ENCODE results near the gene ASB8.

Gene ASB8, protein sequence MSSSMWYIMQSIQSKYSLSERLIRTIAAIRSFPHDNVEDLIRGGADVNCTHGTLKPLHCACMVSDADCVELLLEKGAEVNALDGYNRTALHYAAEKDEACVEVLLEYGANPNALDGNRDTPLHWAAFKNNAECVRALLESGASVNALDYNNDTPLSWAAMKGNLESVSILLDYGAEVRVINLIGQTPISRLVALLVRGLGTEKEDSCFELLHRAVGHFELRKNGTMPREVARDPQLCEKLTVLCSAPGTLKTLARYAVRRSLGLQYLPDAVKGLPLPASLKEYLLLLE

DNA sequence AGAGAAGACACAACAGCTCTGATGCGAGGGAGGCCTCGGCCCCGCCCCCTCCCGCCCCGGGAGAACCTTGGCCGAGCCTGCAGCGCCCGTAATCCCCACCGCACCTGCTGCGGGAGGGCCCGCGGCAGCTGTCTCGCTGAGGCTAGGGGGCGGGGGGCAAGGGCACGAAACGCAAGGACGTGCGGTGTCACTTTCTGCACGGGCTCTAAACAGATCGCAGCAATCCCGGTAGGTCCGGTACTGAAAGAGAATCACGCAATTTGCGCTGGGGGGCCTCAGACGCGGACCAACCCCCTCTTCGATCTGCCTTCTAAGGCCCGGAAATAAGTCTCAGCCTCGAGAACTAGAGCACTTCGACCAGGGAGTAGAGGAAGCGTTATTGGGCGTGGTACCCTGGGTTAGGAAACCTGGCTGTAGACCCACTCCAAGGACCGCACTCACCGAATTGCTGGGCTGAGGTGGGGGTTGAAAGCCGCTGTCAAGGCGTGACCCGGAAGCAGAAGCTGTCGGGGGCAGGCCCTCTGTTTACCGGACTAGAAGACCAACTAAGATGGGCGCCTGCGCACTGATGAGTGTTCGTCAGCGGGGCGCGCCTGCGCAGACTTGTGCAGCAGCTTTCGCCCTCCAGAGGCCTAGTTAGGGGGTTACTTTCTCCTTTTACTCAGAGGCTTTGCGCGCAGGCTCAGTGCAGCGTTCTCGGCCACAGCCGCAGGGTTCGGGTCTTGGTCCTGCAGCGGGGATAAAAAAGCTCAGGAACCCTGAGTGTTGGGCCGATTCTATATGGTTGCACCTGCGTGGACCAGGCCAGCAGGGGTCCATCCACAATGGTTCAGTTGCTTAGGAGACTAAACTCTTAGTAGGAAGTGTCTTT lies at the start of gene ASB8:
TSS of gene ASB8 (minus strand) at position 498 of the 871 bp plus-strand sequence. CDS start 4,019 bp downstream, outside the sequence.
- peak; percentile 99 for DNase-seq

DNA sequence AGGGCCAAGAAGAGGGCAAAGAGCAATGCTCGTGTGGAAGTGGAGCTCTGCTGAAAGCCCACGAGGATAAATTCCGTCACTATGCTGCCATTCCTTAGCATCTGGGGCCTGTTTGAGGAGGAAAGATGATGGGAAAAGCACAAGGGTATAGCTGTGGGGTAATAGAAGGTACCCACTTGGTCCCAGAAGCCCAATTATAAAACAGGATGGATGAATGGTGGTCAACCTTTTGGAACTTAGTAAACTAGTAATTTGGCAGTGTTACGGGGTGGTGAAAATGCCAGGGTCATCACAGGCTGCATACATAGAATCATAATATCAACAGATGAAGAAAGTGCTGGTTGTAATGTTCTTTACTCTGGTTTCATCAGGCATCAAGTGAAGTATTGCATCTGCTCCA lies 45.9 kb upstream of the ASB8 start, which contains the start of gene OR10AD1:
TSS of gene OR10AD1 (minus strand) at position 101 of the 400 bp plus-strand sequence. CDS start at position 101, 0 bp downstream.
- no peak for DNase-seq

DNA sequence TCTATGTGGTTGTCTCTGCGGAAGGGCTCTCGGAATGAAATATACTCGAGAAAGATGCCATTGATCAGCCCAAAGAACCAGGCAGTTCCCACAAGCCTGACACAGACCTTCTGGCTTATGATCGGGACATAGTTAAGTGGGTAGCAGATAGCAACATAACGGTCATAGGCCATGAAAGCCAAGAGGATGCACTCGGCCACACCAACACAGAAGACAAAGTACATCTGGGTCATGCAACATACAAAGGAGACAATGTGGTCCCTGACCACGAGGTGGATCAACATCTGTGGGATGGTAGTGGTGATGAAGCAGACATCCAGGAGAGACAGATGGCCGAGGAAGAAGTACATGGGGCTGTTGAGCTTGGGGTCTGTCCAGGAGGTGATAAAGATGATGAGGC lies 45.5 kb upstream of the ASB8 start:
- no peak for DNase-seq

DNA sequence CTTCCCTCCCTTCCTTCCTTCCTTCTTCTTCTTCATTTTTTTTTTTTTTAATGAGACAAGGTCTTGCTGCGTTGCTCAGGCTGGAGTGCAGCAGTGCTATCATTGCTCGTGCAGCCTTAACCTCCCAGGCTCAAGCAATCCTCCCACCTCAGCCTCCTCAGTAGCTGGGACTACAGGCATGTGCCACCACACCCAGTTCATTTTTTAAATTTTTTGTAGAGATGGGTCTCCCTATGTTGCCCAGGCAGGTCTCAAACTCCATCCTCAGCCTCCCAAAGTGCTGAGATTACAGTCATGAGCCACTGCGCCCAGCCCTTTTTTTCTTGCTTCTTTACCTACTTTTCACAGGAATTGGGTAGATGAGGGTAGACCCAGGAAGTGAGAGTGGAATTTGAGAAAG lies 44.2 kb upstream of the ASB8 start:
- DNase-seq = no peak

DNA sequence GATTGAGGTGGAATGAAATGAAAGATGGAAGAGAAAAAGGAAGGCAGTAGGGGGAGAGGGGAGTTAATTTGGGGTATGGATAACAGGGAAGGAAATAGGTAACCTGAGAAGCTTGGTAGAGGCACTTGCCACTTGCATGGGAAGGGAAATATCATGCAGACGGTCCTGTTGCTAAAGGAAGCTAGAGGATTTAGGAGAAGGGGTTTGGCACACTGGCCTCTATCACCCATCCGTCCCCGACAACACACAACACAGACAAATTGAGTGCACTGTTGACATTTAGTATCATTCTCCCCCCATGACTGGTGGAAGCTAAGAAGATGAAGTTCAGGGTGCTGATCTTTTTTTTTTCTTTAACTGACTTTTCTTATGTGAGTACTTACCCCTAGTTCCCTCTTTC lies 43.8 kb upstream of the ASB8 start:
- no peak for DNase-seq

DNA sequence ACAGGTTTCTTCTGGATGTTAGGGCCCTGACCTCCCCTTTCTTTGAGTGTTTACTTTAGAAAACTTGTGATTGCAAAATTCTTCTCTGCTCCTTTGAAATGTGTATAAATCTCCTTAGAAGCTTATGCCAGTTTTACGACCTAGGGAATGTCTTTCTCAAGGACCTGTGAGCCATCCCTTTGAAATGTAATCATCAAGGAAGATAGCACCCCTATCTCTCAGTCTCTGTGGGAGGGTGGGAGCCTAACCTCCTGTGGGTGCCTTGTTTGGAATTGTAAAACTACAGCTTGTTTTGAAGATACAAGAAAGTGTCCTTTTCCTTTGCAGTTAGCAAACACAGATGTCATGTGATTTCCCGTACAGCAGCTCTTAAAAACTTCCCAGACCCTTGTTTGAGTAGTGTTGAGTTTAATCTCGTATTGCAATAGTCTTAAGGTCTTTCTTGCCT lies 42.5 kb upstream of the ASB8 start:
- DNase-seq = no peak

DNA sequence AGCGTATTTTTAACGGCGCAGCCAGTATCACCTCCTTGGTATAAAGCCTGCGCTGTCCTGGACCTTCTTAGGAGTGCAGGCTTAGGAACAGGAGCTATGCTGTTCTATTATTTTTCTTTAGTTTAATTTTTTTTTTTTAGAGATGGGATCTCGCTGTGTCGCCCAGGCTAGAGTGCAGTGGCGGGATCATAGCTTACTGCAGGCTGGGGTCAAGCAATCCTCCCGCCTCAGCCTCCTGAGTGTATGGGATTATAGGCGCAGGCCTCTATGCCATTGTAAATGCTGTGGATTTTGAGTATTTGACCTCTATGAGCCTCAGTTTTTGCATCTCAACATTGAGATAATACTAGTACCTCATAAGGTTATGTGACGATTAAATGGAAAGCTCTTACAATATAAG lies 41.7 kb upstream of the ASB8 start:
- DNase-seq = no peak

DNA sequence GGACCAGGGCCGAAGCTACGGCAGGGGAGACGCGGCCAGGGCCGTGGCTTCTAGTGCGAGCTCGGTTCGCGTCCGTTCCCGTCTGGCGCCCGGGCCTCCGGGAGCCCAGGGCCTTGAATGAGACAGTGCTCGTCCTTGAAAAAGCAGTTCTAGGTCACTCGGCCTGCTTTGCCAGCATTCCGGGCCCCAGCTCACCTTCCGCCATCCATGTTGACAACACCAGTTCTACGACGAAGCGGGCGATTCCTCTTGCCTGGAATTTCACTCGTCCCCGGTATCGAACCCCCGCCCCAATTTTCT lies 41.3 kb upstream of the ASB8 start:
- peak; percentile 73 for DNase-seq

DNA sequence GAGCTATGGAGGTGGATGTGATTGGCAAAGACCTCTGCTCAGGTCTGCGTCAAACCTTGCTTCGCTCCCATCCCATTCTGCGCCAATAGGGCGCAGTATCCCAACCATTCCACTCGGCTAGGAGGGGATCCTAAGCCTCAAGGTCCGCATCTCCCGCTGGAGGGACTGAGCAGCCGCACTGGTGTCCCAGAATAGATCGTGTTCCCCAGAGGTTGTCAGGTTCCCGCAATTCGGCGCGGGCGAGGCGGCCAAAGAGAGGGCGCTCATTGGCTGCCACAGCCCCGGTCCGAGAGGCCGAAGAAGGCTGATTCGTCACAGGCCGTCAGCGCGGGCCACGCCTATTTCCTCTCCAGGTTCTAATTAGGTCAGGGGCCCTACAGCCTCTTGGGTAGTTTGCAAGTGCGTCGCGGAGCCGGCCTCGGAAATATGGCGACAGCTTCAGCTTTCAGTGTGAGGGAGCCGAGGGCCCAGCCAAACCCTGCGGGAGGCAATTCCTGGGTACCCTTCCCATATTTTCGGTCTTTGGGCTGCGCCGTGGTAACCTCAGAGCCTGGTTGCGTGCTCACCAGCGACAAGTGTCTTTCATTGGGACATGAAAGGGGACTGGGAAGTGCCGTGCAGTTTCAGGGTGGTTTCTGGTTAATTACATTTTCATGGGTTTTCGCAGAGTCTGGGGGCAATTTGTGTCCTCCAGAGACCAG lies 40.8 kb upstream of the ASB8 start:
- peak; percentile 94 for DNase-seq

DNA sequence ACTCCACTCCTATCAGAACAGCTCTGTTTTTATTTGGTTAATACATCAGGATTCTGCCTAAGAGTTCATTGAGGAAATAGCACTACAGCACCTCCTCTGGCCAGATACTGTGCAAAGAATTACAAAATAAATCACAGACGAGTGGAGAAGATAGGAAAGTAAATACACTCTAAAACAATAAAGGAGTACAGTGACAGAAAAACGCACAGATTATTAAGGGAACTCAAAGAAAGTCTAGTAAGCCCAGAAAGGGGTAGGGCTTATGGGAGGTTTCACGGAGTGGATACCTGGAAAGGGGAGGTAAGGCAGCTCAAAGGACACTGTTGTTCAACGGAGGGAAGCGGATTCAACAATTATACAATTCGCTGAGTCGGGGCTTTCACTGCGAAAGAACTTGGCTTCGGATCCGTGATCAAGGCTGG lies 40.2 kb upstream of the ASB8 start:
- no peak for DNase-seq

DNA sequence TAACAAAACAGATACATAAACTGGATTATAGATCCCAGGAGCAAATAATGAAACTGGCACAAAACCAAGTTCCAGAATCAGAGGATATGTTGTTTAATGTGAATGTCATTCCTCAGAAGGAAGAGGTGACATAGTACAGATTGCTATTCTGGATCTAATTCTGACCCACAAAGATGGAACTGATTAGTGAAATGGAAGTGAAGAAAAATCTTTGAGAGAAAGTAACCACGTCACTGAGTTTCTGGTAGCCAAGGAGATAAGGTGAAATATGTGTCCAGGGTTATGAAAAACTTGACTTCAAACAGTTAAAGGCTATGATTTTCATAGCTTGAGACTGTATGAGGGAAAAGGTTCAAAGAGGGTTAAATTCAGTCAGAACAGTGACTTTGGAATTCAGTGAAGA lies 37.5 kb upstream of the ASB8 start:
- DNase-seq = no peak

DNA sequence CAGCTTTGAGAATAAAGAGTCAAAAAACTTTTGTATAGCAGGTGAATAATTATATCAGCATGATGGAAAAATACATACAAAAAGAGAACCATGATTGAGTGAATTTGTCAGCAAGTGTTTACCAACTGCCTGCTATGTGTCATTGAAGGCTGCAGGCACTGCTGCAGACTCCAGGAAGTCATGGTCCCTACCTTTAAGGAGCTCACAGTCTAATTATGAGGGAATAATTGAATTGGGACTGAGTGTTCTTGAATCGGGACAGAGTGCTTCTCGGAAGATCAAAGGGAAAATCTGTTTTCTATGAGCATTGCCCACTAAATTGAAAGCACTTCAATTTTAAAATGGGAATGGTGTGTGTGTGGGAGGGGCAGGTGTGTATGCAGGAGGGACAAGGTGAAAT lies 36.3 kb upstream of the ASB8 start:
- DNase-seq = no peak

DNA sequence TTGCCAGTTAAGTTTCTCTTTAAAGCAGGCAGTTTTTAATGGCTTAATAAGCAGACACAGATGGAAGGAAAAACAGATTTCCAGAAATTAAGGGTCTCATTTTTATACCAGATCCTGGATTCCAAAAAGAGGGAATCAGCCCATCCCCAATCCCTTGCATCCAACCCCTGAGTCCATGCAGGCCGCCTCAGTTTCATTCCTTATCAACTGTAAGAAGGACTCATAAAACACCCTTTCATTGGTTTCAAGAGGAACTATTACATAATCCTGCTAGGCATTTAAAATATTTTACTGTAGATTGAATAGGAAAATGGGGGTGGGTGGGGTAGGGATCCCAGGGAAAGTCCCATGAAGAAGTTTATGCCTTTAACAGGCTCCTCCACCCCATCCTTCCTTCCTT lies 35.5 kb upstream of the ASB8 start:
- DNase-seq = no peak

DNA sequence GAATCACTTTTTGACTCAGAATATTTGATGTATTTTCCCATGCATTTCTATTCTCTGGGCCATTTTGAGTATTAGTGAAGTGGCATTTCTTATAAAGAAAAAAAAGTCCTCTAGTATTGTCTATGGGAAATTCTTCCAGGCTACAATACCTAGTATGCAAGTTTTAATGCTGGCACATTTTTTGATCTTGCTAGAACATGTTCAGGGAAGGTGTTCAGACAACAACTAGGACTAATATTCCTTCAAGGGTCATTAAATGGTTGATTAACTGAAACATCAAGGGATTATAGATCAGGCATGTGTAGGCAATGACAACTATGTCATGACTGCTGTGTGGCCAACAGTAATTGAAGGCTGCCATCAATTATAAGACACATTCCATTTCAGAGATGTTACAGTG lies 33.8 kb upstream of the ASB8 start:
- no peak for DNase-seq

DNA sequence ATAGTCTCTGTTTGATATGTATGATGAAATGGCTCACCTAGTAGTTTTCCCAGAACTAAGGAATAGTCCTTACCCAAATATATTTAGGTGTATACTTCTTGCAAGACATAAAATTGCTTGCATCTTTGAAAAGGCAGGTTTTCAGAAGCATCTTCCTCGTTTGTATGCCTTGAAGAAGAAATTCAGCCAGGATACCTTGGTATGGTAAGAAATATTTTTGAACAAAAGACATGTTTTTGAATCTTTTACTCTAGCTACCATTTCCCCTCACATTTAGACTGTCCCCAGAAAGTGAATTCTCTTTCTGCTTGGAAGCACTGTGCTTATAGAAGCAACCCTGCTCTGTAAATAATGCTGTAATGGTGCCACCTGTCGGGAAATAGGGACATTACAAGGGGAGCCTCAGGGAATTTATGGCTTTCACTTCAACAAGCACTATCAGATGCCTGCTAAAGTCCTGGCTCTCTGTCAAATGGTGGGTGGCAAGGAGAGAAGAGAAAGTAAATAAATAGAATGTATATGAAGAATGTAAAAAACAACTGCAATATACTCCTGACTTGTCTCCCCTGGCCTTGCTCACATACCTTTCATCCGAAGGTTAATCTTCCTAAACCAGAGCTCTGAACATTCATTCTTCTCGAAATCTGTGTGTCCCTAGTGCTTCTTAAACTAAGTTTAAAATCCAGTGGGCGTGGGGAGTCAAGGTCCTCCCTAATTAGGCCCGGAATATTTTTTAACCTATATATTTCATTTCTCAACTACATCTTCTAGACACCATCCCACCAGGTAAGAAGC lies 32.2 kb upstream of the ASB8 start:
- DNase-seq = peak; percentile 81

DNA sequence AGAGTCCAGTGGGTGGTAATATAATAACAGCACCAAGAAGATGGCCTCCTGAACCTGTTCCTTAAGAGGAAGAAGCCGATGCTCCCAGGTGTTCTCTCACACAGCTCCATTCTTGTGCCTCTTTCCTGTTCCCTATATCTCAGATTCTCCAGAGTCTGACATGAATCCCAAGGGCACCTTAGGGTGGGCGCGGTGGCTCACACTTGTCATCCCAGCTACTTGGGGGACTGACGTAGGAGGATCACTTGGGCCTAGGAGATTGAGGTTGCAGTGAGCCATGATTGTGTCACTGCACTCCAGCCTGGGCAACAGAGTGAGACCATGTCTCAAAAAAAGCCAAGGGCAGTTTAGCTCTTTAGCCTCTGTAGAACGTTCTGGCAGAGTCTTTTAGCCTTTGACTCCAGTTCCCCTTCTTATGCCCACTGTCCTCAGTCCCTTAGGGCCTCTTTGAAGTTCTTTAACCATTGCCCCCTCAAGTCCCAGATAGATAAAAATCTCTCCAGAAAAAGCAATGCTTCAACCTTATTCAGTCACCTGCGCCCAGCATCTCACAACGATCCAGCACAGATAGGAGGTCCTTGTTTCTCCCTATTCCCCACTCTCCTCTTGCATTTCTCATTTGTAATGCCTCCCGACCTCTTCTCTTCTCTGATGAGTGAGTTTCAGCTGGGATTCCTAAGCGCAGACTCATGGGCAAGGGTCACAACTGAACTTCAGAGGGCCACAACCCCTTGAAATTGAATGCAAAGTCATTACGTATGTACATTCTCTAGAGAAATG lies 30.8 kb upstream of the ASB8 start:
- DNase-seq = no peak

DNA sequence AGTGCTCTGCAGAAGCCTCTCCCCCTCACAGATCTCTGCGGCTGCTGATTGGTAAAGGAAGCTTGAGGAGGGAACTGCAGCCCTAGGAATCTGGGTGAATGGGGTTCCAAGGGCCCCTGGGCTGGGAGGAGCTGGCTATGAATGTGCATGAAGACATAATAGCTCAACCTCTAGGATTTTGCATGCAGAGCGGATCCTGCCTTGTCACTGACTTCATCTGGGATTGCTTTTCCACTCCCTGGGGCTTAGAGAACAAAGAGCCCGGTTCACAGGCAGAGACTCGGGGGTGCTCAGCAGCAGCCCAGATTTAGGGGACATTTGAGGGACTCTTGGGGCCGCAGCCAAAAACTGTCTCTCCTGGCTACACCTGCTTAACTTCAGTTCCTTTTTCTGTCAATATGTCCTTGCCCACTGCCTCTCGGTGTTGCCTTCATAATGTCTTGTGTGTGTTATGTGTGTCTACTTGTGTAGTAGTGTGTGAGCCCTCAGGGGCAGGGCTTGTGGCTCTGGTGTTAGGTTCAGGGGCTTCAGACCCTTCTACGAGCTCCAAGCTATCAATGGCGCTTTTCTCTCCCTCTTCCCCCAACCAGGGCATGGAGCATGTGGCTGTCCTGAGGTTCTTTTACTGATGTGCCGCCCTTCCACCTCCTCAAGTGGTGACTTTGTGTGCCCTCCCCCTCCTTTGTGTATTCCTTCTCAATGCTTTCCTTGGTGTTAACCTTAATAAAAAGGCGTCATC lies 28.0 kb upstream of the ASB8 start:
- no peak for DNase-seq

DNA sequence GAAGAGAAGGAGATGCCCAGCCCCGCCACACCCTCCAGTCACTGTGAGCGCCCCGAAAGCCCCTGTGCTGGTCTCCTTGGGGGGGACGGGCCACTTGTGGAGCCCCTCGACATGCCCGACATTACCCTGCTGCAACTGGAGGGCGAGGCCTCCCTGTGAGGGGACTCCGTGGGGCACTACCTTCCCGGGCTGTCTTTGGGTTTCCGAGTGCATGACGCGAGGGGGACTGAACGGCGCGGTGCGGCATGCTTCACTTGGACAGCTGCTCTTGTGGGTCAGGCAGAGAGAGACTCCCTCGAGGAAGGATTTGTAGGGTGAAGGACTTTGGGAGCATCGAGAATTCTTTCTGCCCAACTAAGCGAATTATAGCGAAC lies 27.2 kb upstream of the ASB8 start:
- DNase-seq = no peak

DNA sequence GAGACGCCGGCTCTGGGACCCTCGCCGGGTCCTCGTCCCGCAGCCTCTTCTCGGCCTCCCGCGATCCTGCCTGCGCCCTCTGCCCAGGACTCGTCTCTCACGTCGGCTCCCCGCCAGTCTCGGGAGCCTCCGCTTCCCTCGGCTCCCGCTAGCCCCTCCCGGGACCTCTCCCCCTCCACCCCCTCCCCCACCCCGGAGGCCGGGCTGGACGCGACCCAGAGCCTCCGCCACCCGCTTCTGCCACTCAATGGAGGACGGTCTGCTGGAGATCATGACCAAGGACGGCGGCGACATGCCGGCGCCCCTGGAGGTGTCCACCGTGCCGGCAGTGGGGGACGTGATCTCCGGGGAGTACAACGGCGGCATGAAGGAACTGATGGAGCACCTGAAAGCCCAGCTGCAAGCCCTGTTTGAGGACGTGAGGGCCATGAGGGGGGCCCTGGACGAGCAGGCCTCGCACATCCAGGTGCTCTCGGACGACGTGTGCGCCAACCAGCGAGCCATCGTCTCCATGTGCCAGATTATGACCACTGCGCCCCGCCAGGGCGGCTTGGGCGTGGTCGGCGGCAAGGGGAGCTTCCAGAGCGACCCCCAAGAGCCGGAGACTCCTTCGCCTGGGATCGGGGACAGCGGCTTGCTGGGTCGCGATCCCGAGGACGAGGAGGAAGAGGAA lies 26.7 kb upstream of the ASB8 start:
- peak; percentile 66 for DNase-seq

DNA sequence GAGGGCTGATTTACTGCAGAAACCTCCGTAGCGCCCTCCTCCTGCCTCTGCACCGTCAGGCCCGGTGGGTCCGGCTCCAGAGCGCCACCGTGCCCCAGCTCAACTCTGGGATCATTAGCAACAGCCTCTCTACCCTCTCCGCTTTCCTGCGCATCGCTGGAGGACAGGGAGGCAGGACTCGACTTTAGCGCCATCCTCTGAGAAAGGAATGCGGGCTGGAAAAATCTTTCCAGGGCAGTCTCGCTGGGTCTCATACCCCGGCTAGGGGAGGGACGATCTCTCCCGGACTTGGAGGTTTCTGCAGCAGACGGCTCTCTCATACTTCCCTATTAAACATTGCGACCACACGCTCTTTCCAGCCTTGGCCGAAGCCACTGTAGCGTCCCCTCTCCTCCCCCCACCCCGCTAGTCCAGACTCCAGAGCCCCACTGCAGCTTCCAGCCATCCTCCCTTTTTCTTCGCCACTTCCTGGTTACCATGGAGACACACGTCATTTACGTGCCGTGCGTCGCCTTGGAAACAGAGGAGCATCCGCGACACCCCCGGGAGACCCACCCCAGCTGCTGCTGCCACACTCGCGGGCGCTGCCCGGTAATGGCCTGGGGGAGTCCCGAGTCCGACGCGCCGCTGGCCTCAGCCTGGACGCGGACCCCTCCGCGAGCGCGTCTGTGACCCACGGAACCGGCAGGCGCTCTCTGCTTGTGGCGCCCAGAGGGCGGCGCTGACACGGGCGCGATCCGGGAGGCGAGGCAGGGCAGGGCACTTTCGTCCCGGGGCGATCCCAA lies 26.0 kb upstream of the ASB8 start, which contains the start of gene CCDC184:
TSS of gene CCDC184 (plus strand) at position 554 of the 785 bp plus-strand sequence. CDS start 479 bp downstream, outside the sequence.
- DNase-seq = peak; percentile 81
